ENCODE results near the gene ABTB1.

DNA sequence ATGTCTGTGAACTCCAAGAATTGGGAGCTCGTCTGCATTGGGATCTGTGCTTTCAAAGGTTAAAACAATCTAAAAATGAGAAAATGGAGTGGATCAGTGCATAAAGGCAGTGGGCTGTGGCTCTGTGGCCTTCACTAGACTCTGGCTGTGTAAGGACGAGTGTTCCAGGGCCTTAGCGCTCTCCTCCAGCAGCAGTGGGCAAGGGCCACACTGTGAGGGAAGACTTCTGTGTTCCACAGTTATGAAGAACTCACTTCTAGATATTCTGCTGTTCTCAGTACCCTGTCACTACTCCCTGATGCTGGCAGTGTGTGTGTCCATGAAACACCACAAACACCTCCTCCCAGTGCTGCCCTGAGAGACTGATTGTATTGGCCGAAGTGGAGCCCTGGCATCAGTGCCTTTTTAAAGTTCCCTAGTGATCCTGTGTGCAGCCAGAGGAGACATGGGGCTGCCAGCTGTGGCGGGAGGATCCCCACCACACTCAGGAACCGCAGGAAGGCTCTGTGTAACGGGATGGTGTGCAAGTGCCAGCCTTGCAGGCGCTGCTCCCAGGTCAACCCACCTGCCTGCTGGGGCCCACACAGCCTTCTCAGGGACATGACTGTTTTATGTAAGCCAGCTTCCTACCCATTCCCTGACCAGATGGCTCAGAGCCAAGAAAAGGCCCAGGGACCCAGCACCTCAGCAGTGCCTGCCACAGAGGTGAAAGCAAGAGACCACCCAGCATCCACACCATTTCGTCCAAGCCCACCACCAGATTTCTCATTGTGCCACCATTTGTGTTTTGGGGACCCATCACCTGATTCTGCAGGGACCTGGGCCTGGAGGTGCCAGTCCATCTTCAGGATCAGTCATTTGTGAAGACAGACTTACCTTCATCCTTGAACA is 40.4 kb downstream of the ABTB1 start:
- TF ChIP-seq EZH2 (IDR thresholded peaks at IDR 0.05; ENCODE audit: insufficient read depth, low read length) (no peak), CTCF (IDR thresholded peaks at IDR 0.05; ENCODE audit: insufficient read depth, low read depth, low read length) (no peak)
